IMR-90 (cell line): ENCODE data around the gene ZNF350. TPM values are rescaled to one million over a fixed set of nuclear protein-coding genes. Genes with fewer than 3 reads are reported as not detected.

Experiments
- ATAC-seq: fragments of 200-7000 bp; cut with Tn5 transposase; 2 replicates; pipeline ENCODE4 v1.9.1; 2020; ENCODE audit warnings: low read depth, mild to moderate bottlenecking, moderate library complexity
- BruUV-seq: library from RNA; stranded (reverse); fragments of 400-500 nt; replicated peaks from 2 replicates; lab custom pipeline; 2021; lab: Mats Ljungman, UMichigan
- CTCF ChIA-PET: fragments of 300-600 bp; formaldehyde crosslinking; extraction: SDS; loops from one replicate; lab custom pipeline; 2021; ENCODE audit warnings: antibody characterized with exemption; lab: Yijun Ruan, JAX
- POLR2A ChIA-PET: fragments of 300-600 bp; sonication (Branson Sonifier 250); formaldehyde crosslinking; loops from one replicate; lab custom pipeline; 2022; ENCODE audit warnings: antibody characterized with exemption; ENCODE audit not compliant: unreplicated experiment; lab: Charles Lee
- DNase-seq: peaks from one replicate; pipeline ENCODE4 v3.0.0; 2013
- H2AFZ ChIP-seq: replicated peaks from 2 replicates; pipeline ENCODE3; 2013; ENCODE audit warnings: low read length, mild to moderate bottlenecking; ENCODE audit not compliant: poor library complexity
- H2AK5ac ChIP-seq: 2 replicates; pipeline ENCODE4 v1.6.1; 2013; ENCODE audit warnings: low read depth, low read length, inconsistent platforms
- H2AK9ac ChIP-seq: replicated peaks from 2 replicates; pipeline ENCODE3; 2013; ENCODE audit warnings: mild to moderate bottlenecking, low read depth, low read length, moderate library complexity; ENCODE audit not compliant: poor library complexity
- H2BK120ac ChIP-seq: 2 replicates; pipeline ENCODE4 v1.6.1; 2013; ENCODE audit warnings: low read depth, low read length, inconsistent platforms
- H2BK15ac ChIP-seq: 3 replicates; pipeline ENCODE4 v1.6.1; 2013; ENCODE audit warnings: low read depth, low read length, inconsistent platforms
- H2BK20ac ChIP-seq: 2 replicates; pipeline ENCODE4 v1.6.1; 2013; ENCODE audit warnings: low read depth, mild to moderate bottlenecking, inconsistent platforms, low read length, moderate library complexity
- H2BK5ac ChIP-seq: 2 replicates; pipeline ENCODE4 v1.6.1; 2013; ENCODE audit warnings: mild to moderate bottlenecking, low read depth, low read length, inconsistent platforms; ENCODE audit not compliant: poor library complexity, severe bottlenecking
- H3K14ac ChIP-seq: replicated peaks from 2 replicates; pipeline ENCODE4 v1.6.1; 2013; ENCODE audit warnings: low read depth, low read length, inconsistent platforms
- H3K18ac ChIP-seq: 2 replicates; pipeline ENCODE4 v1.6.1; 2013; ENCODE audit warnings: low read depth, low read length, control low read depth
- H3K23ac ChIP-seq: 2 replicates; pipeline ENCODE4 v1.6.1; 2013; ENCODE audit warnings: low read depth, low read length, inconsistent platforms
- H3K27ac ChIP-seq: 2 replicates; pipeline ENCODE4 v1.5.1; 2013; ENCODE audit warnings: mild to moderate bottlenecking, control low read depth, low read length; ENCODE audit not compliant: insufficient read depth
- H3K27me3 ChIP-seq: 2 replicates; pipeline ENCODE4 v1.6.1; 2013; ENCODE audit warnings: low read length; ENCODE audit not compliant: control insufficient read depth, insufficient read depth
- H3K36me3 ChIP-seq: 2 replicates; pipeline ENCODE4 v1.6.1; 2013; ENCODE audit warnings: low read length, mixed read lengths; ENCODE audit not compliant: control insufficient read depth, insufficient read depth
- H3K4ac ChIP-seq: 2 replicates; pipeline ENCODE4 v1.6.1; 2013; ENCODE audit warnings: low read depth, low read length, inconsistent platforms
- H3K4me1 ChIP-seq: 2 replicates; pipeline ENCODE4 v1.6.1; 2013; ENCODE audit warnings: low read length, mixed read lengths; ENCODE audit not compliant: control insufficient read depth, insufficient read depth
- H3K4me2 ChIP-seq: 2 replicates; pipeline ENCODE4 v1.6.1; 2013; ENCODE audit warnings: low read depth, mild to moderate bottlenecking, control low read depth, low read length, moderate library complexity
- H3K4me3 ChIP-seq: 2 replicates; pipeline ENCODE4 v1.5.1; 2013; ENCODE audit warnings: low read depth, mild to moderate bottlenecking, control low read depth, low read length, moderate library complexity; ENCODE audit not compliant: insufficient read depth
- H3K56ac ChIP-seq: 2 replicates; pipeline ENCODE4 v1.6.1; 2013; ENCODE audit warnings: low read length, inconsistent platforms; ENCODE audit not compliant: insufficient read depth; ENCODE audit errors: extremely low read depth
- H3K79me1 ChIP-seq, 2 experiments: 2 replicates each; pipeline ENCODE4 v1.6.1; 2013; ENCODE audit warnings: low read length in 2 of 2, inconsistent platforms in 1 of 2, low read depth in 1 of 2
- H3K9ac ChIP-seq: 2 replicates; pipeline ENCODE4 v1.6.1; 2013; ENCODE audit warnings: low read depth, low read length, control low read depth
- H3K9me1 ChIP-seq: 2 replicates; pipeline ENCODE4 v1.6.1; 2013; ENCODE audit warnings: low read length, inconsistent platforms; ENCODE audit not compliant: insufficient read depth
- H3K9me3 ChIP-seq: 2 replicates; pipeline ENCODE4 v1.6.1; 2013; ENCODE audit warnings: low read length; ENCODE audit not compliant: control insufficient read depth, insufficient read depth
- H4K20me1 ChIP-seq: 2 replicates; pipeline ENCODE4 v1.6.1; 2013; ENCODE audit warnings: low read length, inconsistent platforms; ENCODE audit not compliant: insufficient read depth
- H4K5ac ChIP-seq: 2 replicates; pipeline ENCODE4 v1.6.1; 2013; ENCODE audit warnings: mild to moderate bottlenecking, low read depth, low read length, control low read depth
- H4K8ac ChIP-seq, 2 experiments: 2 replicates each; pipeline ENCODE4 v1.6.1; 2013; ENCODE audit warnings: low read depth in 2 of 2, low read length in 2 of 2, control low read depth in 1 of 2, inconsistent platforms in 1 of 2
- H4K91ac ChIP-seq: 2 replicates; pipeline ENCODE4 v1.6.1; 2013; ENCODE audit warnings: low read depth, low read length, inconsistent platforms; ENCODE audit not compliant: insufficient read depth
- BHLHE40 ChIP-seq: fragments of 150-350 bp; IDR thresholded peaks from 2 replicates; pipeline ENCODE4 v1.6.1; 2016; ENCODE audit warnings: mild to moderate bottlenecking, low read depth, low read length
- CEBPB ChIP-seq: IDR thresholded peaks from 2 replicates; pipeline ENCODE4 v1.6.1; 2012; ENCODE audit warnings: low read depth, low read length, improper control_type of control experiment
- CHD1 ChIP-seq: IDR thresholded peaks from 2 replicates; pipeline ENCODE4 v1.6.1; 2012; ENCODE audit warnings: low read depth, low read length, improper control_type of control experiment
- FOS ChIP-seq: fragments of 150-350 bp; IDR thresholded peaks from 2 replicates; pipeline ENCODE4 v1.6.1; 2016; ENCODE audit warnings: low read depth, low read length
- MAFK ChIP-seq: IDR thresholded peaks from 2 replicates; pipeline ENCODE4 v1.6.1; 2012; ENCODE audit warnings: low read depth, low read length, improper control_type of control experiment
- MAZ ChIP-seq: IDR thresholded peaks from 2 replicates; pipeline ENCODE4 v1.6.1; 2012; ENCODE audit warnings: low read depth, mild to moderate bottlenecking, low read length, improper control_type of control experiment, moderate library complexity, borderline replicate concordance
- MXI1 ChIP-seq: IDR thresholded peaks from 2 replicates; pipeline ENCODE4 v1.6.1; 2012; ENCODE audit warnings: low read depth, mild to moderate bottlenecking, low read length, moderate library complexity, borderline replicate concordance
- NFE2L2 ChIP-seq: fragments of 150-350 bp; IDR thresholded peaks from 2 replicates; pipeline ENCODE4 v1.6.1; 2016; ENCODE audit warnings: low read depth, mild to moderate bottlenecking, low read length
- POLR2A ChIP-seq: IDR thresholded peaks from 2 replicates; pipeline ENCODE4 v1.6.1; 2012; ENCODE audit warnings: mild to moderate bottlenecking, low read depth, low read length
- RAD21 ChIP-seq: IDR thresholded peaks from 2 replicates; pipeline ENCODE4 v1.6.1; 2012; ENCODE audit warnings: low read length, improper control_type of control experiment
- RCOR1 ChIP-seq: IDR thresholded peaks from 2 replicates; pipeline ENCODE4 v1.6.1; 2012; ENCODE audit warnings: mild to moderate bottlenecking, low read length, improper control_type of control experiment; ENCODE audit not compliant: insufficient replicate concordance
- RFX5 ChIP-seq: IDR thresholded peaks from 2 replicates; pipeline ENCODE4 v1.8.0; 2012; ENCODE audit warnings: low read depth, mild to moderate bottlenecking, low read length, moderate library complexity
- SMC3 ChIP-seq: fragments of 150-350 bp; IDR thresholded peaks from 2 replicates; pipeline ENCODE4 v1.6.1; 2016; ENCODE audit warnings: low read depth, mild to moderate bottlenecking, antibody characterized with exemption, low read length, moderate library complexity
- WGBS, 2 experiments: methylation state at CpG; one replicate each; pipeline versions ENCODE4 v1.1.5 to v1.1.7; 2013; ENCODE audit warnings: missing lambda C conversion rate in 2 of 2; ENCODE audit not compliant: insufficient read length in 1 of 2; ENCODE audit errors: extremely low coverage in 2 of 2; 5-methylcytosine and 5-hydroxymethylcytosine counted together
- dilution Hi-C: fragments of 300-500 bp; cut with HindIII; formaldehyde crosslinking; loops from one replicate; pipeline ENCODE4 v1.14.3; 2018; ENCODE audit warnings: low sequenced_read_pairs; ENCODE audit not compliant: unreplicated experiment
- in situ Hi-C: fragments of 300-500 bp; cut with MboI; formaldehyde crosslinking; loops from 3 replicates; pipeline ENCODE4 v1.14.3; 2019; ENCODE audit warnings: low sequenced_read_pairs, inconsistent platforms, mixed read lengths
- intact Hi-C: fragments of 100-400 bp; cut with micrococcal nuclease; formaldehyde crosslinking; loops from 2 replicates; pipeline ENCODE4 v1.10.0; 2022
- polyA plus RNA-seq, 3 experiments: library from polyadenylated mRNA; depleted of rRNA; stranded (reverse); fragments of >200 nt; gene quantifications; 2 replicates each; pipeline ENCODE4 v1.2.3, GENCODE V29; 2012; ENCODE audit warnings: low replicate concordance in 1 of 3
- total RNA-seq: library from RNA; depleted of rRNA; stranded (reverse); fragments of >200 nt; gene quantifications from 2 replicates; pipeline ENCODE4 v1.2.3, GENCODE V29; 2012
- TF ChIP-seq, protein P1 (sequence below): conservative IDR thresholded peaks from 2 replicates; pipeline ENCODE4 v1.5.1; 2012; ENCODE audit warnings: mild to moderate bottlenecking, low read depth, low read length, improper control_type of control experiment
- TF ChIP-seq, protein P2 (sequence below): fragments of 150-350 bp; IDR thresholded peaks from 2 replicates; pipeline ENCODE4 v1.6.1; 2016; ENCODE audit warnings: low read depth, mild to moderate bottlenecking, low read length, moderate library complexity, borderline replicate concordance
- TF ChIP-seq, protein P3 (sequence below): fragments of 150-350 bp; IDR thresholded peaks from 2 replicates; pipeline ENCODE4 v1.6.1; 2017; ENCODE audit warnings: mild to moderate bottlenecking, antibody characterized with exemption, low read length, low read depth

The ZNF350 gene
- total and polyA plus RNA-seq, 2 of the 4 experiments (the other 2 are of a cell fraction), result 4.7 to 14.0 TPM

DNA sequence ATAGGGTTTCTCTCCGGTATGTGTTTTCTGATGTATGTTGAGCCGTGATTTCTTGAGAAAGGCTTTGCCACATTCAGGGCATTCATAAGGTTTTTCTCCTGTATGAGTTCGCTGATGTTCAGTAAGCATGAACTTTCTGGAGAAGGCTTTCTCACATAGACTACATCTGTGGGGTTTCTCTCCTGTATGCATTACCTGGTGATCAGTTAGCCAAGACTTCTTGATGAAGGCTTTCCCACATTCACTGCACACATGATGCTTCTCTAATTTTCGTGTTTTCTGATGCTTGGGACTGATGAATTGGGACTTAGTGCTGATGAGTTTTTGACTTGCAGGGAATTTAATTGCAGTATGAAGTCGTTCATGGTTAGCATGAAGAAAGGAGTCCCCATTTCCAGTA lies 21.1 kb downstream of the ZNF350 start:
- Histone ChIP-seq H3K23ac (no peak overlapping the region), H3K36me3 (peaks cover 42% of the 10 kb centered on the region), H3K18ac (no peak overlapping the region), H4K20me1 (no peaks in the 10 kb centered on the region), H3K4ac (no peak overlapping the region), H2BK120ac (no peak overlapping the region), H2BK15ac (no peak overlapping the region), H4K8ac (no peak overlapping the region), H3K27ac (no peak overlapping the region), H2BK20ac (no peak overlapping the region), H2AFZ (no peak overlapping the region), H2BK5ac (no peak overlapping the region), H2AK5ac (no peak overlapping the region), H3K56ac (no peak overlapping the region), H3K9me1 (no peaks in the 10 kb centered on the region), H3K9ac (no peak overlapping the region), H3K4me2 (no peak overlapping the region), H4K5ac (no peak overlapping the region), H3K27me3 (no peaks in the 10 kb centered on the region), H2AK9ac (no peak overlapping the region), H4K91ac (no peak overlapping the region), H3K14ac (no peak overlapping the region), H3K9me3 (peaks cover 53% of the 10 kb centered on the region), H3K4me1 (no peaks in the 10 kb centered on the region), H3K4me3 (no peak overlapping the region), H3K79me1 (peaks cover 0 to 2% of the 10 kb centered on the region in 2 experiments; a peak in 1 of 4 replicates)
- no peak for TF ChIP-seq SMC3
- TF ChIP-seq FOS, result no peak
- no peak for TF ChIP-seq MAFK
- no peak for TF ChIP-seq MXI1
- TF ChIP-seq, protein P1, sequence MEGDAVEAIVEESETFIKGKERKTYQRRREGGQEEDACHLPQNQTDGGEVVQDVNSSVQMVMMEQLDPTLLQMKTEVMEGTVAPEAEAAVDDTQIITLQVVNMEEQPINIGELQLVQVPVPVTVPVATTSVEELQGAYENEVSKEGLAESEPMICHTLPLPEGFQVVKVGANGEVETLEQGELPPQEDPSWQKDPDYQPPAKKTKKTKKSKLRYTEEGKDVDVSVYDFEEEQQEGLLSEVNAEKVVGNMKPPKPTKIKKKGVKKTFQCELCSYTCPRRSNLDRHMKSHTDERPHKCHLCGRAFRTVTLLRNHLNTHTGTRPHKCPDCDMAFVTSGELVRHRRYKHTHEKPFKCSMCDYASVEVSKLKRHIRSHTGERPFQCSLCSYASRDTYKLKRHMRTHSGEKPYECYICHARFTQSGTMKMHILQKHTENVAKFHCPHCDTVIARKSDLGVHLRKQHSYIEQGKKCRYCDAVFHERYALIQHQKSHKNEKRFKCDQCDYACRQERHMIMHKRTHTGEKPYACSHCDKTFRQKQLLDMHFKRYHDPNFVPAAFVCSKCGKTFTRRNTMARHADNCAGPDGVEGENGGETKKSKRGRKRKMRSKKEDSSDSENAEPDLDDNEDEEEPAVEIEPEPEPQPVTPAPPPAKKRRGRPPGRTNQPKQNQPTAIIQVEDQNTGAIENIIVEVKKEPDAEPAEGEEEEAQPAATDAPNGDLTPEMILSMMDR, result no peak
- TF ChIP-seq, protein P2, sequence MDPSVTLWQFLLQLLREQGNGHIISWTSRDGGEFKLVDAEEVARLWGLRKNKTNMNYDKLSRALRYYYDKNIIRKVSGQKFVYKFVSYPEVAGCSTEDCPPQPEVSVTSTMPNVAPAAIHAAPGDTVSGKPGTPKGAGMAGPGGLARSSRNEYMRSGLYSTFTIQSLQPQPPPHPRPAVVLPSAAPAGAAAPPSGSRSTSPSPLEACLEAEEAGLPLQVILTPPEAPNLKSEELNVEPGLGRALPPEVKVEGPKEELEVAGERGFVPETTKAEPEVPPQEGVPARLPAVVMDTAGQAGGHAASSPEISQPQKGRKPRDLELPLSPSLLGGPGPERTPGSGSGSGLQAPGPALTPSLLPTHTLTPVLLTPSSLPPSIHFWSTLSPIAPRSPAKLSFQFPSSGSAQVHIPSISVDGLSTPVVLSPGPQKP, result no peak
- no peak for TF ChIP-seq POLR2A
- no peak for TF ChIP-seq RAD21
- no peak for TF ChIP-seq MAZ
- TF ChIP-seq BHLHE40, result no peak
- no peak for TF ChIP-seq RCOR1
- TF ChIP-seq, protein P3, sequence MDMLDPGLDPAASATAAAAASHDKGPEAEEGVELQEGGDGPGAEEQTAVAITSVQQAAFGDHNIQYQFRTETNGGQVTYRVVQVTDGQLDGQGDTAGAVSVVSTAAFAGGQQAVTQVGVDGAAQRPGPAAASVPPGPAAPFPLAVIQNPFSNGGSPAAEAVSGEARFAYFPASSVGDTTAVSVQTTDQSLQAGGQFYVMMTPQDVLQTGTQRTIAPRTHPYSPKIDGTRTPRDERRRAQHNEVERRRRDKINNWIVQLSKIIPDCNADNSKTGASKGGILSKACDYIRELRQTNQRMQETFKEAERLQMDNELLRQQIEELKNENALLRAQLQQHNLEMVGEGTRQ, result no peak
- no peak for TF ChIP-seq CEBPB
- no peak for TF ChIP-seq CHD1
- no peak for TF ChIP-seq NFE2L2
- TF ChIP-seq RFX5, result no peak
- intact Hi-C loops, result no loop called here
- no CpG with 5 or more reads among the region's 5 CpGs for WGBS, 2 experiments
- ATAC-seq (no peak), DNase-seq (no peak)
- ChIA-PET CTCF (no interaction called here), POLR2A (no interaction called here)
- dilution Hi-C loops, result no loop called here
- in situ Hi-C loops, result no loop called here
- TSS peak; percentile 51 for BruUV-seq
